Dedifferentiated amniotic fluid mesenchymal stem cell (primary cell): ENCODE data around the gene PTCH1.

Experiments
- DNase-seq: peaks from one replicate; pipeline ENCODE4 v3.0.0-alpha.2; 2016; ENCODE audit errors: extremely low spot score

PTCH1 gene

DNA sequence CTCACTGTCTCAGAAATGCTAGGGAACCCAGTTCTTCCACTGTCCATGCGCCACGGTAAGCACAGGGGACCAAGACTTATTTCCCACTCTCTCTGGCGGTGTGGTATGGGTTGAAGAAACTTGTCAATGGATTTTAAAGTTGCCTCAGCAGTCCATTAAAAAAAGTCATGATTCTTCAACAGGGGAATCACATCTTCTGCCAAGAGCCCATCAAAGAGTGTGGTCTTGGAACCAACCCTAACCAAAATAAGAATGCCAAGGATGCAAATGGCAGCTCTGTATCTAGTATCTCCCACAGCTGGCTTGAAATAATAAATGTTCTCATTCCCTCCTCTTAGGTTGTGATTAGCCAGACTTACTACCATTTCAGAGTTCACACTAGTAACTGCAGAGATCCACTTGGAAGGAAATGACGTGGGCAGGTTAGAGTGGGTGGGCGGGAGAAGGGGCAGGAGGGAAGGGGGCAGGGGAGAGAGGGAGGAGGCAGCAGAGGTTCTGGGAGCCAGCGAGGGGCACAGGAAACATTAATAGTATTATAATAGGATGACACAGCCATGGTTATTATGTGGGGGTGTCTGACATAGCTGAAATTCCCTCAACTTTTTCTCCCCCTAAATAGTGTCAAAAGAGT is 17.6 kb downstream of the PTCH1 start:
- no peak for DNase-seq

DNA sequence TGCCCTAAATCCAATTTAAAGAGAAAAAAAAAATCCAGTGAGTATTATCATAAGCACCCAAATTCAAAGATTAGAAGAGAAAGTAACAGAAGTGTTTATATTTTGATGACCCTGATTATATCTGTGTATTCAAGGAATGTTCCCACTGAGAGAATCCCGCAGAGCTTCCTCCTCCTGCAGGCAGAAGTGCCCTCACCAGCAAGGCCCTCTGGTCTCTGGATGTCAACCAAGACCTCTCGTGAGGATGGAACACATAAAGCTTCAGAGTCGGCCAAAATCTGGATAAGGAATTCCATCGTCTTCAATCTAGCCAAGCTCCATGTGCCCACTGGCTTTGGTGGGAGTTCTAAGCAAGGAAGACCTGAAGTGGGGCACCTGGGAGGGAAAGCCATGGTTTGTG is 18.1 kb downstream of the PTCH1 start:
- no peak for DNase-seq

DNA sequence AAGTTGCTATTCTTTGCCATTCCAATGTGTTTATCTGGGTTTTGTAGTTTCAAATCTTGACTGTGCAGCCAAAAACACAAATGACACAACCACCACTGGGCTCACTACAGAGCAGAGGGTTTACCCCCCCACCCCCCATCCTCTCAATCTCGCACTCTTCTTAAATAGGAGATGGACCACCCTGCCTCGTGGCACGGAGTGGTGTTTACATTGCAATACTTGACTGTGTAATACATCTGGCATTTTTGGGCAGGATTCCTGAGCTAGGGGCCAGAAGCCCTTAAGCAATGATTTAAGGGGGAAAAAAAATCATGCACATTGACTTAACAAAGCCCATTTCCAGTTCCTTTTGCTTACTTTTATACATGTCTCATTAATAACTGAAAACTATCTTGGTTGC is 19.0 kb downstream of the PTCH1 start:
- DNase-seq: peak; percentile 54

DNA sequence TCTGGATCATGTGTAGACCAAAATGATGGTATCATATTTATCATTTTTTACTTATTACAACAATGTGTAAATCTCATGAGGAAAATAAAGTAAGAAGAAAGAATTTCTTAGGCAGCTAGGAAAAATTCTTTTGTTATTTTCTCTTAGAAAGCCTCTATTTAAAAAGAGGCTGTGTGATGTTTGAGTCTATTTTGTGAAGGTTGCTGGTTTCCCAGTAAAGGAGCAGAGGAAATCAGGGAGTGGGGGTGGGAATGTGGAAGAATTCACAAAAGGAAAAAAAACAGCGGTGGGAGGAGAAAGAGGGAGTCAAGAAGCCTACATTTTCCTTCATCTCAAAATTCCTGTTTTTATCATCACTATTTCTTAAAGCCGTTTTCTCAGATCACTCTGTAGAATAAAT is 20.1 kb downstream of the PTCH1 start:
- DNase-seq: no peak

DNA sequence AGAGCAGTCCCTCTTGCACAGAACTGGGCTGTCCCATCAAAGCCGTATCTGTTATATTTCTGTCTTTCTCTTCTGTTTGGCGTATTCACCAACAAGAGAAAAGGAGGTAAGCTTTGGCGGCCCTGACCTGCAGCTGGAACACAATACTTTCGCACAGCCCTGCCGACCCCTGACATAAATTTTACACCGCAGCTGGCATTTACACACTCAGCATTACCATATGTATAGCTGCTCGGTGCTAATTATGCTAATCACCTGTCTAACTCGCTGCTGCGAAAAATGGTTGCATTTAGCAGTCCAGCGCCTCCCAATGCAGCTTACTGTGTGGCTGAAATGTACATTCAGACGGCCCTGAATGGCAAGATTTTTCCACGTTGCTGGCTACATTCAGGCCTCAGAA is 20.8 kb downstream of the PTCH1 start:
- no peak for DNase-seq

DNA sequence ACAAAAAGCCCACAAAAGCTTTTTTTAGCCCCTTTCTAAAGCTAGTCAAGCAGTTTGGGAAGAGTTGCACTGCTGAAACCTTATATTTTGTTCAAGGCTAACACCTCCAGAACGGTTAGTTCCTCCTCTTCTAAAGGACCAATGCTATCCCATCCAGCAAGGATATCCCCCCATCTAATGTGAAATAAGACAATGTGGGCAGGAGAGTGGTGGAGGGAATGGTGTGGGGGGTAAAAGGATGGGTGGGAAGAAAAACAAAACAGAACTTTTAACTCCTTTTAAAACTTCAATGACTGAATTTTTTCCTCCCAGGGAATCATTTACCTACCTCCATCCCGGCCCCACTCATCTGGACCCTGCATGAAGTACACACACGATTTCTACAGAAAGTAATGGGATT is 21.2 kb downstream of the PTCH1 start:
- no peak for DNase-seq

DNA sequence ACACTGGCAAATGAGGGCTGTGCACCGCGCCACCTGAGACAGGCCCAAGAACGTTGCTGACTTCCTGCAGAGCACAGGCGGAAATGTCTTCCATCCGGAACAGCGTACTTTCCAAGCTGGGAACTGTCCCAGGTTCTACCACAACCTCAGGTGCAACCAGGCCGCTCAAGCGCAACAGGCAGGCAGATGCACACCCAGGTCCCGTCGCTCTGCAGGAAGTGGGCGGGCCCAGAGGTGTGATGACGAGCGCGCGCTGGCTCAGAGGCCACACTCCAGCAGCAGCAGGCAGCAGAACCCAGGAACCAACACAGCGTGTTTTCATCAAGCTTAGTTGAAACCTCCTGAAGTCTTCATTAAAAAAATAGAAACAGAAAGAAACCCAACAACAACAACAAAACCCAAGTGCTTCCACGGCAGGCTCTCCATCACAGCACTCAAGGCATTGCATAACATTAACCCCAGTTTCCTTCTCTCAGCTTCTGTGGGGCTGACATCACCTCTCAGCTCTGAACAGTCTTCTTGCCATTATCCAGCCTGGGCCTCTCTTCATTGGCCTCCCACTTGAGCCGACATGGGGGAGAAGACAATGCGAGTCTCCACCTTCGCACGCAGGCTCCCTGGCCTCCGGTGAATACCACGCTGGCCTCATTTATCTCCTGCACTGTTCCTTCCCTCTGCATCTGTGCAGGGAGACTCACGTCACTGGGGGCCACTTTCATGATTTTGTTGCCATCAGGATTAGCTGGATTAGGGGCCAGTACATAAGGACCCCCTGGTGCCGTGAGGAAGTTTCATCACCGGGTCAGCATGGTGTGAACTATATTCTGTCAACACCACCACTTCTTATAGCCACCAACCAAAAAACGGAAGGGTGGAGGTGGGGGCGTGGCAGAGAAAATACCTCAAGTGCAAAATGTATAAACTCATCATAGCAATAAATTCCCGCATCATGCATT is 22.1 kb downstream of the PTCH1 start:
- DNase-seq: no peak

DNA sequence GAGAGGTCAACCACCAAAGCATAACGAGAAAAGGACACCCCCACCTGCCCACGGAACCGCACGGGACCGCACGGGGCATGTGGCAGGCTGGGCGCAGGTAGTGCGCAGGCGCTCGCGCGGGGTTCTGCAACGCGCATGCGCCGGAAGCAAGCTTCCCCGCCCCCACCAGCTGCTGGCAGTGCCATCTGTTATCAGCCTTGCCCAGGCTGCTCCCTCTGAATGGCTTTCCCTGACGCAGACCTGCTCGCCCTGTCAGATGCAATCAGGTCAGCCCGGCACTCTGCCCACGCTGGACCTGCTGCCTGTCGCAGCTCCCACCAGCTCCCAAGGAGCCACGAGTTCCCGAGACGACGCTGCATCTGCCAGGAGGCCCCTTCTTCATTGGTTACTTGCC is 22.8 kb downstream of the PTCH1 start:
- DNase-seq: no peak

DNA sequence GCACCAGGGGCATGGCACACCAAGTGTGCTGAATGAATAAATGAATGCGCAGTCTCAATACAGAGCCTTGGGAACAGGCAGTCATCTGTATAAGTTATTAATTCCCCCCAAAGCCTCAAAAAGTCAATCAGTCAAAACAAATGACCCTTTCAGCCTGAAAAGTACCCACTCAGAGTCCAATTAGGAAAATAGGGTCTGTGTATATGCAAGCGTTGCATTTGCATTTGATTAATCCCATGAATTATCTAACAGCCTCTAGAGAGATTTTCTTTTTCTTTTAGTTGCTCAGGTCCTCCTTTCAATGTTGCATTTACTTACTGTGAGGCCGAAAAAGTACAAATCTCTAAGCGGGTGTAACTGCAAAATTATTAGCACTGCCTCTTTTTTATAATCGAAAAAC is 23.4 kb downstream of the PTCH1 start:
- DNase-seq: no peak

DNA sequence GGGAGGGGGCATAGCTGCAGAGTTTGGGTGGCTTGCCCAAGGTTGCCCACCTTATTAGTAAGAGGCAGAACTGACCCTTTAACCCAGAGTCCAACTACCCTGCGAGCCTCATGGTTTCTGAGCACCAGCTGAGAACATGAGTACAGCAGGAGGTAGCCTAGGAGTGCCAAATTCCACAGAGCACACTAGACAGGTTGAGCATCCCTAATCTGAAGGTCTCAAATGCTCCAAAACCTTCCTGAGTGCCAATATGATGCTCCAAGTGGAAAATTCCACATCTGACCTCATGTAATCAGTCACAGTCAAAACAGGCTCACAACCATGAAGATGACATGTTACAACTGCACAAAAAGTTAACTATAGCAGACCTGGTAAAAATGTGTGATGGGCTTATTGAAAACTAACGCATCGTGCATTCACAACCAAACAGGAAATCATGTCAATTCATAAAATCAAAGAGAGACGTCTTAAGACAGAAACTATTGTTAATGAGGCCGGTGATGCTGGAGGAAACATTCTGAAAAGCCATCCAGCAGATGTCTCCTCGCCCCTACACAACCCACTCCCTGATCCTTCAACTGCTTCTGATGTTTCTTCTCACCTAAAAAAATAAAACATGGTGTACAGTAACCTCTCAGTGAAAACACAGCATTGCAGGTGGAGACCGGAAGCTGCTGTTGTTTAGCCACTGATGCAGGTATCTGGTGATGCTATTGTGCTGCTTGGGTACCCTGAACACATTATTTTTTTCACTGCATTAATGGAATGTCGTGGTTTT is 25.0 kb downstream of the PTCH1 start:
- DNase-seq: no peak

DNA sequence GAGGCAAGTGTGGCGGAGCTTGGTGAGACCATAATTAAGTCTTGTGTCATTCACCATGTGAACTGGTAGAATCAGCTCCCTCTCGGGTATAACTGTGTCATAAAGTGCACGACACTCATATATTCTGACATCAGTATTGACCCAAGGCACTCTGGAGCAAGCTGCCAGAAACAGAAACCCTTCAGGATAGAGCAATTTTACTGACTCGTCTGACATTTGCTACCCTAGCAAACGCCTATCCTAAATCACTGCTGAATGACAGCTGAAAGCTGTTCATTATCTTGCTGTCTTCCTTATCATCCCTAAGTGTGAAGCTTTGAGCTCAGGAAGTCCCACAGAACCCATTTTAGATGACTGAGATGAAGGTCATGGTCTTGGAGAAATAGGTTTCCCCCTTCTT is 27.8 kb downstream of the PTCH1 start:
- DNase-seq: no peak

DNA sequence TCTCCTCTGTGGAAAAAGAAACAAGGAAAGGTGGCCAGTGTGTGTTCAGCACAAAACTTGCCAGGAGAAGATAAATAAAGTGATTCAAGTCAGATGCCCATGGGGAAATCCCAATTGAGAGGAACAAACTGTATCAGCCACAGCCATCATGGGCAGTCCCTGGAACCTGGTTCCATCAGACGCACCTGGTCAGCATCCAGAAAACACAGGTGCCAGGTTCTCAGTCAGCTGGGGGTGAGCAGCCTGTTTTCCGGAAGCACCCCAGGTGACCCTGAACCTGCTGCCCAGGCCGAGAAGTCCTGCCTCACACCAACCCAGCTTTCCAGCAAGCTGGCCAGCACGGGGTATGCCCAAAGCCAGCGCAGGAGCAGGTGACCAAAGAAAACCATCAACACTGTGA is 30.5 kb downstream of the PTCH1 start:
- DNase-seq: no peak

DNA sequence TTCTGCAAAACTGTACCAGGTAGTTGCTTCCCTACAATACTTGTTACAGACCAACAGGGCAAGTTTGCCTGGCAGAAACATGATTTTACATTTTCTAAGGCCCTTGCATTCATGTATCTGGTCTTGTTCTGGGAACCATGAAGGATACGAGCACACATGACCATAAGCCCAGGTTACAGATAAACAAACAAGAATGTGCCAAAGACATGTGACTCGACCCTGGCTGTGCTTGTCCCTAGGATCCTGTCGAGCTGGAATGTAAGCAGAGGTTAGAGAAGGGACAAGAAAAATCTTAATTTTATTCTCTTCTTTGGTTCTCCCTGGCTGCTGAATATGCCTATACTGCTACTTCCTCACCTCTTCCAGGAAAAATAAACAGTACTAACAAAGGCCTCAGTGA is 32.5 kb downstream of the PTCH1 start:
- DNase-seq: no peak

DNA sequence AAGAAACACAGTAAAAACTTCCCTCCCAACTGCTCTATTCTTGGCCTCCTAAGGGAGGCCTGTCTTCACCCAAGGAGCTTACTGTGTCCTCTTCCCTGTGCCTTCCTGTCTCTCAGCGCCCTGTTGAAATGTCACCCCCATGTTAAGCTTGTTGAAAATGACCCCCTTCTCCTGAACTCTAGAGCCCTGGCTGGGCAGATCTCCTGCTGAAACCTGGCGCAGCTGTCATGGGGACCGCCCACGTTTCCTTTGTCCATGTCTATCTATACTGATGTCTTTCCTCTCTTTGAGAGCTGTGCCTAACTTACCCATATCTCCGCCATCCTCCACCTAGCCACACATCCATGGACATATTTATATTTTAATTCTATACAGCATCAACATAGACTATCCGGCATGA is 33.3 kb downstream of the PTCH1 start:
- no peak for DNase-seq

DNA sequence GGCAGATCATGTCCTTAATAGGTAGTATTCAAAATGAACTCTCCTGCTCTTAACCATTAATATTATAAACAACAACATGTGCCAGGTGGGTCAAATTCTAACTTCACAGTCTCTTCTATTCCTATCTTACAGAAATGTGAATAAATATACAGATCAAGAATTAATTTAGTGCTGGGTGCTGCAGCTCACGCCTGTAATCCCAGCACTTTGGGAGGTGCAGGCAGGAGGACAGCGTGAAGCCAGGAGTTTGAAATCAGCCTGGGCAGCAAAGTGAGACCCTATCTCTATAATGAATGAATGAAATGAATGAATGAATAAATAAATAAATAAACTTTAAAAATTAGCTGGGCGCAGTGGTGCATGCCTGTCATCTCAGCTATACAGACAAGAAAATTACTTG is 34.1 kb downstream of the PTCH1 start:
- DNase-seq: no peak

DNA sequence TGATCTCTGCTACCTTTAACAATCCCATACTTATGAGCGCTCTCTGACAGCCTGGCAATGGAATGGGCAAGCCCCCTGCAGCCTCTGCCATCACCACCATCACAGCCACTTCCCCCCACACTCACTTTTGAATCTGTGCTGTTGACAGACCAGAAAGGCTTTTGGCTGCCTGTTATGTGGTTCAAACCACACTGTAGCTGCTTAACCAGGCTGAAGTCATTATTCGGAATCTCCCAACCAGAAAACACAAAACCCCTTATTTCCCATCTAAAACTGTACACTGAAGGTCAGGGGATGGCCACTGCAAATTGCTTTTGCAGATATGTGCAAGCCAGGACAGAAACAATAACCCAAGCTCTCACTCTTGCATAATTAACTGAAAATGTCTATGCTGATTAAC is 35.8 kb downstream of the PTCH1 start:
- no peak for DNase-seq

DNA sequence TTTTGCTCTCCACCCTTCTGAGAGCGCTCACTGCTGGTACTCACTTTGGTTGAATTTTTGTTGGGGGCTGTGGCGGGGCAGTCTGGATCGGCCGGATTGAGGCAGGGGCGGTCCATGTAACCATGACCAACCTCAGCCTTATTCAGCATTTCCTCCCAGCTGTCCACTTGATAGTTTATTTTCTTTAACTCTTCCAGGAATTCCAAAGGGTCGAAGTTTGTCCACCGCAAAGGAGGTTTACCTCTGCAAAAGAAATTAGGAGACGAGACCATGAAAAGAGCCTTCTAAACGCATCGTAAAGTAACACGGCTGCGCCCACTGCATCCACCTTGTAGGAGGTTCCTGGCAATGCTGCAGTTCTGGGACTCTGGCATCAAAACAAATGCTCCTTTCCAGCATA is 36.4 kb downstream of the PTCH1 start:
- DNase-seq: no peak

DNA sequence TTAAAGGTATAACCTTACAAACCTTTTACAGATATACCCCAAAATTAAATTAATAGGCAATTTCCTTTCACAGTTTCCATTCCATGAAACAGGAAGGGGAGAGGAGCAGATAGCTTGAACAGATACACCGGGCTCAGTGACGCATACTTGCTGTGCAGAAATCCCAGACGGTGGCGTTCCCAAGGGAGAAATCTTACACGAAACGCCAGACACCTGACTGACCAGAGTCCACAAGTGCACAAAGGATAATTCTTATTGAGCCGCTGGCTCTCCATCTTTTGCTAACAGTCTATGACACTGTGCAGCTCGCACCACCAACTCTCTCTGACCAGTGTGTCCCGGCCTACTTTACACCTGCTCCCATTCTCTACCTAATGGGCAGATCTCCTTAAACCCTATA is 37.4 kb downstream of the PTCH1 start:
- DNase-seq: no peak

DNA sequence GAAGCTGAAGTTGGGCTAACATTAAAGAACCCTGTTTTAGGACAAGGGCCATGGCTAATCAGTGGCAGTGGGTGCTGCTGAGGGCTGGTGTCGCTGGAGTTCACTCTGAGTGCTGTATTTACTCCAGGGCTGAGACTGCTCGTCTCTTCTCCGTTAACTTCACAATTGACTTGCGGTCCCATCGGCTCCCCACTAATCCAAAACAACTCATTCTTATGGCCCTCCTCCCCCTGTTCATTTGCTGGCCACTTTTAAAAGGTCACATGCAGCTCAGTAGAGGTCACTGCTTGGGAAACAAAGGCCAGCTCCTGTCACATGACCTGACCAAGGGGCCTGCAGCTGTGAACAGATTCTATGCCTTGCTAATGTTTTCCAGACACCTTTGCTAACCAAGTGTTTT is 38.4 kb downstream of the PTCH1 start:
- DNase-seq: no peak

DNA sequence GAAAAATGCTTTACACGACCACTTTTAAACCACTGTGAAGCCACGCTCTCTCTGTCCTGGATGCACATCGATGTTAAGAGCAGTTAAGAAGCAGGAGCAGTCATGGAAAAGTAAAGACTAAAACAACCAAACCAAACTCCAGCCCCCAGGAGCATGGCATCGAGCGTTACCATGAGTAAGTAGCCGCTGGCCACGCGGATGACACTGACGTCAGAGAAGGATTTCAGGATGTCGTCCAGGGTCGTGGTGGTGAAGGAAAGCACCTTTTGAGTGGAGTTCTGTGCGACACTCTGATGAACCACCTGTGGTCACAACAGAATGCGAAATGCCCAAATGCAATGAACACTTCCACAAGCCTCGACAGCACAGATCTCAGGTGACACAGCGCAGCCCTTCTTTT is 38.9 kb downstream of the PTCH1 start:
- no peak for DNase-seq

DNA sequence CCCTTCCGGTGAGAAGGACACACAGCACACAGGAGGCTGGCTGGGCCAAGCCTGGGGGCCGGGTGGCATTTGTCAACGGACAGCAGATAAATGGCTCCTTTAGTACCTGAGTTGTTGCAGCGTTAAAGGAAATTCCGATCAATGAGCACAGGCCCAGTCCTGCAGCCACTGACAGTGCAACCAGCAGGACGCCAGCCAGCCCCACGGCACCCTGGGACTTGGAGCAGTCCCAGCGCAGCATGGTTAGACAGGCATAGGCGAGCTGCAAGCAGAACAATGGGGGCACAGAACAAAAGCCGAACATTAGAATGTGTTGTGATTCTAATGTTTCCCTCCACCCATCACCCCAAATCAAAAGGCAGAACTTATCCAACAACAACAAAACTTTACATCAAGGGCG is 39.3 kb downstream of the PTCH1 start:
- DNase-seq: no peak

DNA sequence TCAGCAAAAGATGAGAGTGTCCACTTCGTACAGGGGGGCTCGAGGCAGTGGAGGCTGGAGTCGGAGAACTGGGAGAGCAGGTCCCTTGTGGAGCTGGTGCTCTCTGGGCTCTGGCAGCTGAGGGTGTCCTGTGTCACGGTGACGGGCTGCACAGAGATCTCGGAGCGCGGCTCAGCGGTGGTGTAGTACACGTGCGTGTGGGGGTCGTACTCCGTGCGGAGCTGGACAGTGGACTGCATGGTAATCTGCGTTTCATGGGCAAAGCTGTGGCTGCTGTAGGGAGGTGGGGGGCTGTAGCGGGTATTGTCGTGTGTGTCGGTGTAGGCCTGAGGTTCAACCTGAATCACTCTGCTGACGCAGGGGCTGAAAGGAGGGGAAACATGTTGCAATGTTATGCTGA is 48.0 kb downstream of the PTCH1 start:
- no peak for DNase-seq

DNA sequence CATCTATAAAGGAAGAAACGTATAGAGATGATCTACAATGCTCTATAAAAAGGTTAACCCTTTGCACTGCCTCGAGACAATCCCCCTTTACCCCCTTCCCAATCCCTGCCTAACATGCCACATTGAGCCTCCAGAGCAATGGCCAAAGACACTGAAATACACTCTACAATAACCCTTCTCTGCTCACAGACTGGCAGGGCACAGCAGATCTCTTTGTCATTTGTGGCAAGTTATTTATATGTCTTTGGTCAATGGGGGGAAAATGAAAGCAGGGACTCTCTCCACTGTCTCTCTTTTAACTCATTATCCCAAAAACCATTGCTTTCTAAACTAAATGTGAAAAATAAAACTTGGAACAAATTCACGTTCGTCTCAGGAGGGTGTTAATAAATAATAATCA is 51.7 kb downstream of the PTCH1 start:
- DNase-seq: no peak
